Breast epithelium (tissue), 4 donors: ENCODE data around the gene LY86. TPM values are rescaled to one million over a fixed set of nuclear protein-coding genes. Genes with fewer than 3 reads are reported as not detected.
A peak's percentile ranks its signal among the peaks of the same experiment; 100 is the strongest.

Experiments used
- DNase-seq, 2 donors: peaks; one replicate each; pipeline ENCODE4 v3.0.0-alpha.2; 2019; ENCODE audit warnings: low spot score in 2 of 2
- H3K27ac ChIP-seq, 2 donors: fragments of 200-600 bp; sonication (generic) in 1 of 2; one replicate each; pipeline ENCODE4 v1.5.1; 2016 to 2019; ENCODE audit warnings: mild to moderate bottlenecking in 1 of 2
- H3K27me3 ChIP-seq, 2 donors: fragments of 200-600 bp; sonication (generic) in 1 of 2; one replicate each; pipeline versions ENCODE4 v1.5.1 to v1.6.0; 2017 to 2019; ENCODE audit warnings: control low read depth in 1 of 2, mild to moderate bottlenecking in 1 of 2
- H3K36me3 ChIP-seq: fragments of 200-600 bp; one replicate; pipeline ENCODE4 v1.5.1; 2019
- H3K4me1 ChIP-seq, 2 donors: fragments of 200-600 bp; sonication (generic); one replicate each; pipeline ENCODE4 v1.5.1; 2016 to 2019; ENCODE audit warnings: control low read depth in 1 of 2
- H3K4me3 ChIP-seq, 3 donors: fragments of 200-600 bp; sonication (generic); 1 replicate in 2 of 3; 2 replicates in 1 of 3; pipeline ENCODE4 v1.5.1; 2016 to 2019; ENCODE audit warnings: mild to moderate bottlenecking in 3 of 3, moderate library complexity in 2 of 3
- H3K9me3 ChIP-seq, 2 donors: fragments of 200-600 bp; sonication (generic) in 1 of 2; one replicate each; pipeline ENCODE4 v1.5.1; 2016 to 2019; ENCODE audit warnings: control low read depth in 1 of 2
- CTCF ChIP-seq, 3 donors: fragments of 450-650 bp; IDR thresholded peaks; one replicate each; pipeline ENCODE4 v1.5.1; 2016 to 2017; ENCODE audit warnings: antibody characterized with exemption in 3 of 3, mild to moderate bottlenecking in 3 of 3, moderate library complexity in 3 of 3
- POLR2A ChIP-seq: fragments of 450-650 bp; IDR thresholded peaks from one replicate; pipeline ENCODE4 v1.6.1; 2016; ENCODE audit warnings: antibody characterized with exemption, mild to moderate bottlenecking, moderate library complexity
- POLR2AphosphoS5 ChIP-seq, 3 donors: sonication (generic); formaldehyde crosslinking; IDR thresholded peaks; one replicate each; pipeline ENCODE4 v1.6.1; 2017; ENCODE audit warnings: antibody characterized with exemption in 3 of 3
- intact Hi-C: fragments of 100-400 bp; cut with DNase I; formaldehyde crosslinking; loops from one replicate; pipeline ENCODE4 v1.15.1; 2023; ENCODE audit warnings: low total_unique reads
- total RNA-seq, 3 donors: library from RNA; depleted of rRNA; stranded (reverse); fragments of >200 nt; gene quantifications; one replicate each; pipeline ENCODE4 v1.1.0, GENCODE V29; 2016

The LY86 gene
- total RNA-seq, 3 donors from 2014 or later = 3.3 to 8.3 (median 3.4) TPM

- H3K27ac ChIP-seq = no peak overlapping the region
- no peak for DNase-seq
Observed at GRCh38 chr6:6620766-6621425, 32.4 kb downstream of the LY86 start.

GRCh38 chr6:6622501-6622900, 34.0 kb downstream of the LY86 start:
- no peaks in the 10 kb centered on the region for H3K27me3 ChIP-seq
- TF ChIP-seq POLR2A (no peak), POLR2AphosphoS5 (IDR thresholded peaks at IDR 0.05) (no peak), CTCF (IDR thresholded peaks at IDR 0.05) (no peak)
- H3K27ac ChIP-seq = no peak overlapping the region
- no peaks in the 10 kb centered on the region for H3K36me3 ChIP-seq
- no peaks in the 10 kb centered on the region for H3K9me3 ChIP-seq
- H3K4me1 ChIP-seq = no peaks in the 10 kb centered on the region
- intact Hi-C loops = no loop called here
- no peak for DNase-seq
- H3K4me3 ChIP-seq = no peak overlapping the region

More at GRCh38 chr6:6620766-6621425, 32.4 kb downstream of the LY86 start:
- Histone ChIP-seq H3K4me1 (no peaks in the 10 kb centered on the region), H3K36me3 (no peaks in the 10 kb centered on the region), H3K9me3 (no peaks in the 10 kb centered on the region), H3K27me3 (no peaks in the 10 kb centered on the region), H3K4me3 (no peak overlapping the region)
- no peak for TF ChIP-seq POLR2AphosphoS5 (IDR thresholded peaks at IDR 0.05)
- TF ChIP-seq CTCF (IDR thresholded peaks at IDR 0.05) = no peak
- TF ChIP-seq POLR2A = no peak
- intact Hi-C loops = loop anchor here (1.0 kb wide), 1 partner anchor 10 kb away; no protein-coding TSS in a partner anchor

GRCh38 chr6:6623553-6623952, 35.0 kb downstream of the LY86 start:
- H3K9me3 ChIP-seq = no peaks in the 10 kb centered on the region
- no peaks in the 10 kb centered on the region for H3K36me3 ChIP-seq
- H3K27ac ChIP-seq = peak overlapping the region in 1 of 2 donors; percentile 13
- H3K4me3 ChIP-seq = no peak overlapping the region
- TF ChIP-seq CTCF (IDR thresholded peaks at IDR 0.05) (no peak), POLR2AphosphoS5 (IDR thresholded peaks at IDR 0.05) (no peak), POLR2A (no peak)
- no peaks in the 10 kb centered on the region for H3K27me3 ChIP-seq
- intact Hi-C loops = no loop called here
- no peaks in the 10 kb centered on the region for H3K4me1 ChIP-seq
- DNase-seq = no peak

- H3K27ac ChIP-seq = no peak overlapping the region
- H3K4me3 ChIP-seq = no peak overlapping the region
- no peaks in the 10 kb centered on the region for H3K36me3 ChIP-seq
- no peaks in the 10 kb centered on the region for H3K27me3 ChIP-seq
- no peaks in the 10 kb centered on the region for H3K4me1 ChIP-seq
- intact Hi-C loops = no loop called here
- no peaks in the 10 kb centered on the region for H3K9me3 ChIP-seq
- DNase-seq = no peak
- TF ChIP-seq POLR2A (no peak), POLR2AphosphoS5 (IDR thresholded peaks at IDR 0.05) (no peak), CTCF (IDR thresholded peaks at IDR 0.05) (no peak)
Observed at GRCh38 chr6:6624269-6624990, 35.9 kb downstream of the LY86 start.

GRCh38 chr6:6626187-6626586, 37.7 kb downstream of the LY86 start:
- H3K4me3 ChIP-seq = no peak overlapping the region
- intact Hi-C loops = no loop called here
- DNase-seq = no peak
- no peaks in the 10 kb centered on the region for H3K36me3 ChIP-seq
- no peaks in the 10 kb centered on the region for H3K9me3 ChIP-seq
- H3K27ac ChIP-seq = no peak overlapping the region
- no peaks in the 10 kb centered on the region for H3K27me3 ChIP-seq
- no peak for TF ChIP-seq POLR2A
- no peak for TF ChIP-seq POLR2AphosphoS5 (IDR thresholded peaks at IDR 0.05)
- no peak for TF ChIP-seq CTCF (IDR thresholded peaks at IDR 0.05)
- no peaks in the 10 kb centered on the region for H3K4me1 ChIP-seq
